Fibroblast of the aortic adventitia (primary cell): Measurements from ENCODE around the gene REV1. TPM values are rescaled to one million over a fixed set of nuclear protein-coding genes. Genes with fewer than 3 reads are reported as not detected.
A peak's percentile ranks its signal among the peaks of the same experiment; 100 is the strongest.
"Not testable (repeated sequence)": the region's sequence is repeated elsewhere in the genome, so short reads cannot be mapped to it uniquely, and the experiment has no call there.

ENCODE experiments used
- DNase-seq: peaks from one replicate; pipeline ENCODE4 v3.0.0-alpha.2; 2010; ENCODE audit warnings: low read depth
- H3K4me3 ChIP-seq: 2 replicates; pipeline ENCODE4 v1.5.1; 2011; ENCODE audit warnings: low read depth, mild to moderate bottlenecking, control low read depth, low read length, moderate library complexity
- total RNA-seq: library from RNA; depleted of rRNA; stranded (reverse); fragments of >200 nt; gene quantifications from 2 replicates; pipeline ENCODE4 v1.2.3, GENCODE V29; 2012; ENCODE audit warnings: low replicate concordance
- TF ChIP-seq, protein P1 (sequence below): IDR thresholded peaks from 2 replicates; pipeline ENCODE4 v1.5.1; 2011; ENCODE audit warnings: mild to moderate bottlenecking, low read length, control low read depth, inconsistent platforms; ENCODE audit not compliant: insufficient read depth

The REV1 gene
- total RNA-seq, 1 donor: 36.2 TPM

GRCh38 chr2:99373144-99373543, 116.7 kb downstream of the REV1 start:
- H3K4me3 ChIP-seq: no peak overlapping the region
- TF ChIP-seq, protein P1, sequence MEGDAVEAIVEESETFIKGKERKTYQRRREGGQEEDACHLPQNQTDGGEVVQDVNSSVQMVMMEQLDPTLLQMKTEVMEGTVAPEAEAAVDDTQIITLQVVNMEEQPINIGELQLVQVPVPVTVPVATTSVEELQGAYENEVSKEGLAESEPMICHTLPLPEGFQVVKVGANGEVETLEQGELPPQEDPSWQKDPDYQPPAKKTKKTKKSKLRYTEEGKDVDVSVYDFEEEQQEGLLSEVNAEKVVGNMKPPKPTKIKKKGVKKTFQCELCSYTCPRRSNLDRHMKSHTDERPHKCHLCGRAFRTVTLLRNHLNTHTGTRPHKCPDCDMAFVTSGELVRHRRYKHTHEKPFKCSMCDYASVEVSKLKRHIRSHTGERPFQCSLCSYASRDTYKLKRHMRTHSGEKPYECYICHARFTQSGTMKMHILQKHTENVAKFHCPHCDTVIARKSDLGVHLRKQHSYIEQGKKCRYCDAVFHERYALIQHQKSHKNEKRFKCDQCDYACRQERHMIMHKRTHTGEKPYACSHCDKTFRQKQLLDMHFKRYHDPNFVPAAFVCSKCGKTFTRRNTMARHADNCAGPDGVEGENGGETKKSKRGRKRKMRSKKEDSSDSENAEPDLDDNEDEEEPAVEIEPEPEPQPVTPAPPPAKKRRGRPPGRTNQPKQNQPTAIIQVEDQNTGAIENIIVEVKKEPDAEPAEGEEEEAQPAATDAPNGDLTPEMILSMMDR: no peak
- no peak for DNase-seq

DNA sequence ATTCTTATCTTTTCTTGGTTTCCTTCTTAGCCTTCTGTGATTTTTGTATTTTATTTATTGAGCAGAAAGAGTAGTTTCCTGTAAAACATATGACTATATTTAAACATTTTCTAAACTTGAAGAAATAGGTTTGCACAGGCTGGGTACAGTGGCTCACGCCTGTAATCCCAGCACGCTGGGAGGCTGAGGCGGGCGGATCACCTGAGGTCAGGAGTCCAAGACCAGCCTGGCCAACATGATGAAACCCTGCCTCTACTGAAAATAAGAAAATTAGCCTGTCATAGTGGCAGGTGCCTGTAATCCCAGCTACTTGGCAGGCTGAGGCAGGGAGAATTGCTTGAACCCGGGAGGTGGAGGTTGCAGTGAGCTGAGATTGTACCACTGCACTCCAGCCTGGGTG, 121.0 kb downstream of the REV1 start:
- not testable (repeated sequence) for H3K4me3 ChIP-seq, DNase-seq

DNA sequence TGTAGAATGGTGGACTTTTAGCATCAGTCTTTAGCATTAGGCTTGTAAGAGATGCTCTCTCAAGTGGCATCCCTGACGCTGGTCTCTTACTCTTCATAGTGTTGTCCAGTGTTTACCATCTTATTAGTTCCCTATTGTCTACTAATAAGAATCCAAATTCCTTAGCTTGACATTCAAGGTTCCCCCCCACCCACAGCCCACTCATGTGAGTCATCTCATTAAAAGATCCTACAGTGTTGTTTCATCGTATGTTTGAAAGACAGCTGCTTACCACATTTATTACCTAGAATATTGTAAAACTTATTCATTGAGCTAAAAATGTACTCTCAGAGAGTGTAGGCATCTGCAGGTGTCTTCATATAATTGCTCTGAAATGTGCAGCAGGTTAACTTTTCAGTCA, 124.2 kb downstream of the REV1 start:
- TF ChIP-seq, protein P1: no peak
- H3K4me3 ChIP-seq: no peak overlapping the region
- DNase-seq: no peak

DNA sequence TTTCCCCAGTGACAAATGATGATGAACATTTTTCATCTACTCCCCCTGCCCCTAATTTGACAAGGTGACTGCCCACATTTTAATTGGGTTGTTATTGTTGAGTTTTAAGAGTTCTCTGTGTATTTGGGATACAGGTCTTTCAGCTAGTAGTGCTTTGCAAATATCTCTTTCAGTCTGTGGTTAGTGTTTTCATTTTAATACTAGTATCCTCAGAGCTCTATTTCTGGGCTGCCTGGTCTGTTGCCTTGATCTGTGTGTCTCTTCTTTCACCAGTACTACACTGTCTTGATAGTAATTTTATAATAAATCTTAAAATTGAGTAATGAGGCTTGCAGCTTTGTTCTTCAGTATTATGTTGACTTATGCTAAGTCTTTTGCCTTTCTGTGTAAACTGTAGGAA, 133.0 kb downstream of the REV1 start:
- DNase-seq: no peak
- TF ChIP-seq, protein P1: no peak
- no peak overlapping the region for H3K4me3 ChIP-seq

DNA sequence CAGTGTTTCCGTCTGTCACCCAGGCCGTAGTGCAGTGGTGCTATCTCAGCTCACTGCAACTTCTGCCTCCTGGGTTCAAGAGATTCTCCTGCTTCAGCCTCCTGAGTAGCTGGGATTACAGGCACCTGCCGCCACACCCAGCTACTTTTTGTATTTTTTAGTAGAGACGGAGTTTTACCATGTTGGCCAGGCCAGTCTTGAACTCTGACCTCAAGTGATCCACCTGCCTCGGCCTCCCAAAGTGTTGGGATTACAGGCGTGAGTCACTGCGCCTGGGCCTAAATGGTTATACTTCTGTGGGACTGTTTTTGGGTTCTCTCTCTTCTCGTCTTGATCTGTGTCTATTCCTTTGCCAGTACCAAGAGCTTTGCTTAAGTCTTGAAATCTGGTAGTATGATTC, 135.0 kb downstream of the REV1 start:
- not testable (repeated sequence) for H3K4me3 ChIP-seq, DNase-seq

DNA sequence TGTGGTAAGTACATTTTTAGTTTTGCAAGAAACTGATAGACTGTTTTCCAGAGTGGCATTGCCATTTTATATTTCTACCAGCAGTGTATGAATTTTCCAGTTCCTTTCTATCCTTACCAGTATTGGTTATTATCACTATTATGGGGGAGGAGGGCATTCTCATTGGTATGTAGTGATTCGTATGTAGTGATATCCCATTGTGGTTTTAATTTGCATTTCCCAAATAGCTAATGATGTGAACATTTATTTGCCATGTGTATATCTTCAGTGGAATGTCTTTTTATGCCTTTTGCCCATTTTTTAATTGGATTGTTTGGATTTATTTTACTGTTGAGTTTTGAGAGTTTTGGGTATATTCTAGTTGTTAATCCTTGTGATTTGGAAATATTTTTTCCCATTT, 135.7 kb downstream of the REV1 start:
- H3K4me3 ChIP-seq: no peak overlapping the region
- TF ChIP-seq, protein P1: no peak
- DNase-seq: peak; percentile 31

Other genes with a start within 250 kb of the REV1 start
- not detected in 2 replicates for gene LYG2, start 234.4 kb downstream of the REV1 start, total RNA-seq
- 0.09 TPM in 1 of 2 replicates, not detected in the other for gene LYG1, start 188.8 kb downstream of the REV1 start, total RNA-seq
- 51.8 and 88.0 TPM in 2 replicates for gene TXNDC9, start 153.7 kb downstream of the REV1 start, total RNA-seq
- 17.3 and 27.1 TPM in 2 replicates for gene EIF5B, start 152.6 kb downstream of the REV1 start, total RNA-seq